NCI-H226 (cell line): ENCODE data around the gene WFDC5.
A peak's percentile ranks its signal among the peaks of the same experiment; 100 is the strongest.
"Not testable (repeated sequence)": the region's sequence is repeated elsewhere in the genome, so short reads cannot be mapped to it uniquely, and the experiment has no call there.

Experiments used
- DNase-seq: peaks from one replicate; pipeline ENCODE4 v3.0.0-alpha.2; 2015

WFDC5 gene

GRCh38 chr20:45114465-45115385, at the start of gene WFDC5:
WFDC5 (minus strand) TSS chr20:45115174; CDS start chr20:45115083, 91 bp downstream.
- no peak for DNase-seq

GRCh38 chr20:45163083-45163803, 48.3 kb upstream of the WFDC5 start:
- no peak for DNase-seq

GRCh38 chr20:45157962-45158361, 43.0 kb upstream of the WFDC5 start:
- DNase-seq: peak; percentile 82

- no peak for DNase-seq
Observed at GRCh38 chr20:45156713-45157112, 41.7 kb upstream of the WFDC5 start.

GRCh38 chr20:45154794-45155193, 39.8 kb upstream of the WFDC5 start:
- DNase-seq: not testable (repeated sequence)

- DNase-seq: no peak
Observed at GRCh38 chr20:45154183-45154582, 39.2 kb upstream of the WFDC5 start.

GRCh38 chr20:45153752-45154151, 38.8 kb upstream of the WFDC5 start:
- DNase-seq: no peak

GRCh38 chr20:45153147-45153546, 38.2 kb upstream of the WFDC5 start:
- DNase-seq: no peak

- DNase-seq: no peak
Observed at GRCh38 chr20:45152405-45152804, 37.4 kb upstream of the WFDC5 start.

GRCh38 chr20:45149062-45149461, 34.1 kb upstream of the WFDC5 start:
- DNase-seq: no peak

- DNase-seq: no peak
Observed at GRCh38 chr20:45140836-45141235, 25.9 kb upstream of the WFDC5 start.

- not testable (repeated sequence) for DNase-seq
Observed at GRCh38 chr20:45139733-45140375, 24.9 kb upstream of the WFDC5 start.

GRCh38 chr20:45138561-45139300, 23.8 kb upstream of the WFDC5 start:
- DNase-seq: peak; percentile 17

- DNase-seq: no peak
Observed at GRCh38 chr20:45136911-45137310, 21.9 kb upstream of the WFDC5 start.

- peak; percentile 84 for DNase-seq
Observed at GRCh38 chr20:45128099-45128498, 13.1 kb upstream of the WFDC5 start.

- no peak for DNase-seq
Observed at GRCh38 chr20:45124365-45124764, 9.4 kb upstream of the WFDC5 start, which contains the start of gene WFDC12. WFDC12 (minus strand) TSS chr20:45124465; CDS start chr20:45124447, 18 bp downstream.

GRCh38 chr20:45121388-45121787, 6.4 kb upstream of the WFDC5 start:
- DNase-seq: no peak

GRCh38 chr20:45119556-45120266, 4.7 kb upstream of the WFDC5 start:
- no peak for DNase-seq

GRCh38 chr20:45118028-45118427, 3.1 kb upstream of the WFDC5 start:
- DNase-seq: no peak

- DNase-seq: no peak
Observed at GRCh38 chr20:45117581-45117980, 2.6 kb upstream of the WFDC5 start.

GRCh38 chr20:45115829-45116228, 855 bp upstream of the WFDC5 start:
- DNase-seq: no peak

GRCh38 chr20:45115386-45115774, 406 bp upstream of the WFDC5 start:
- DNase-seq: no peak
